NB4 (cell line): ENCODE results near the gene AADACL2.

Experiments
- POLR2A ChIP-seq: IDR thresholded peaks from 2 replicates; pipeline ENCODE4 v1.6.1; 2011; ENCODE audit warnings: mild to moderate bottlenecking; ENCODE audit not compliant: insufficient read length; ENCODE audit errors: extremely low read depth
- TF ChIP-seq, protein P1 (sequence below): IDR thresholded peaks from one replicate; pipeline ENCODE4 v1.5.1; 2012; ENCODE audit warnings: low read depth, low read length
- TF ChIP-seq, protein P2 (sequence below): IDR thresholded peaks from 2 replicates; pipeline ENCODE4 v1.6.1; 2011; ENCODE audit warnings: low read depth, low read length

DNA sequence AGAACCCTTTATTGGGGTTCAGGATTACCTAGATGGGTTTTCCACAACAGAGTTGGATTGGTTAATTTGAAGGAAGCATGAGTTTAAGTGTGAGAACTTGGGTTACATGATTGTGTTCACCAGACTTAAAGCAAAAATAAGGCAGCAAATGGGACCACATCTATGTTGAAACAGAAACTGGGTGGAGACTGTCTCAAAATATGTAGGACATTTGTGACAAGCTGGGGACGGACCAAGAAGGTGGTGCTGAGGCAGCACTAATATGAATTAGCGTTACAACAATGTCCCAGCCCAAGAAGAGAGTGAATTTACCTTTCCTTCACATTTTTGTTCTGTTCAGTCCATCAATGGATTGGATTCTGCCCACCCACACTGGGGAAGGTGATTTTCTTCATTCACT is 866 bp upstream of the AADACL2 start:
- TF ChIP-seq, protein P1, sequence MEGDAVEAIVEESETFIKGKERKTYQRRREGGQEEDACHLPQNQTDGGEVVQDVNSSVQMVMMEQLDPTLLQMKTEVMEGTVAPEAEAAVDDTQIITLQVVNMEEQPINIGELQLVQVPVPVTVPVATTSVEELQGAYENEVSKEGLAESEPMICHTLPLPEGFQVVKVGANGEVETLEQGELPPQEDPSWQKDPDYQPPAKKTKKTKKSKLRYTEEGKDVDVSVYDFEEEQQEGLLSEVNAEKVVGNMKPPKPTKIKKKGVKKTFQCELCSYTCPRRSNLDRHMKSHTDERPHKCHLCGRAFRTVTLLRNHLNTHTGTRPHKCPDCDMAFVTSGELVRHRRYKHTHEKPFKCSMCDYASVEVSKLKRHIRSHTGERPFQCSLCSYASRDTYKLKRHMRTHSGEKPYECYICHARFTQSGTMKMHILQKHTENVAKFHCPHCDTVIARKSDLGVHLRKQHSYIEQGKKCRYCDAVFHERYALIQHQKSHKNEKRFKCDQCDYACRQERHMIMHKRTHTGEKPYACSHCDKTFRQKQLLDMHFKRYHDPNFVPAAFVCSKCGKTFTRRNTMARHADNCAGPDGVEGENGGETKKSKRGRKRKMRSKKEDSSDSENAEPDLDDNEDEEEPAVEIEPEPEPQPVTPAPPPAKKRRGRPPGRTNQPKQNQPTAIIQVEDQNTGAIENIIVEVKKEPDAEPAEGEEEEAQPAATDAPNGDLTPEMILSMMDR, result no peak
- no peak for TF ChIP-seq POLR2A
- TF ChIP-seq, protein P2, sequence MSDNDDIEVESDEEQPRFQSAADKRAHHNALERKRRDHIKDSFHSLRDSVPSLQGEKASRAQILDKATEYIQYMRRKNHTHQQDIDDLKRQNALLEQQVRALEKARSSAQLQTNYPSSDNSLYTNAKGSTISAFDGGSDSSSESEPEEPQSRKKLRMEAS, result no peak
